ENCODE data around the gene OR52J3.
"Not testable (repeated sequence)": the region's sequence is repeated elsewhere in the genome, so short reads cannot be mapped to it uniquely, and the experiment has no call there.

The OR52J3 gene

GRCh38 chr11:5046754-5047330, 516 bp downstream of the OR52J3 start:
- H3K4me3 ChIP-seq (ENCODE audit: low read depth, low read length), result no peak overlapping the region
- ChIA-PET POLR2A (no interaction called here), CTCF (no interaction called here)
- TF ChIP-seq CTCF (IDR thresholded peaks at IDR 0.05; ENCODE audit: insufficient read depth, low read length, missing control alignments), result no peak
- no peak for DNase-seq (ENCODE audit: low read depth, low spot score)

- POLR2A ChIA-PET; DNase-seq (ENCODE audit: low read depth, low spot score); CTCF ChIA-PET; H3K4me3 ChIP-seq (ENCODE audit: low read depth, low read length): not testable (repeated sequence)
Measured at GRCh38 chr11:5058679-5059078, 12.4 kb downstream of the OR52J3 start.

DNA sequence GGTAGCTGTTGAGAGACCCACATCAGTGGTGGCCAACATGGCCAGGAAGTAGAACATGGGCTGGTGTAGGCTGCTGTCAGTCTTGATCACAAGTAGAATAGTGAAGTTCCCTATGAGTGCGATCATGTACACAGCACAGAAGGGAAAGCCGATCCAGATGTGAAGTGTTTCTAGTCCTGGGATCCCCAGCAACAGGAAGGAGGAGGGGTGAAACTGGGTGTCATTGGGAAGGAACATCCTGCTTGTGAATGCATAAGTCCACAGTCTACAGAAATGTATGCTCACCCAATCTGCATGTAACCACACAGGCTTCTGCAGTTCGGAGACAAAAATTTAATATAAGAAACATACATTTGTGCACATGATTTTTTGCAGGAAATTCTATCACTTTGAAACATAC, 13.1 kb downstream of the OR52J3 start, which contains the start of gene OR52E2:
Gene OR52E2 (minus strand): TSS at position 237 of the 400 bp plus-strand sequence. CDS start 0 bp downstream, at position 237.
- TF ChIP-seq CTCF (IDR thresholded peaks at IDR 0.05; ENCODE audit: insufficient read depth, low read length, missing control alignments), result no peak
- CTCF ChIA-PET, result no interaction called here

GRCh38 chr11:5065027-5065426, 18.7 kb downstream of the OR52J3 start:
- POLR2A ChIA-PET, result no interaction called here
- no peak for DNase-seq (ENCODE audit: low read depth, low spot score)

More for the DNA sequence above, 13.1 kb downstream of the OR52J3 start, which contains the start of gene OR52E2:
- POLR2A ChIA-PET, result no interaction called here
- H3K4me3 ChIP-seq (ENCODE audit: low read depth, low read length), result no peak within 1 kb of the TSS
- no peak for DNase-seq (ENCODE audit: low read depth, low spot score)

DNA sequence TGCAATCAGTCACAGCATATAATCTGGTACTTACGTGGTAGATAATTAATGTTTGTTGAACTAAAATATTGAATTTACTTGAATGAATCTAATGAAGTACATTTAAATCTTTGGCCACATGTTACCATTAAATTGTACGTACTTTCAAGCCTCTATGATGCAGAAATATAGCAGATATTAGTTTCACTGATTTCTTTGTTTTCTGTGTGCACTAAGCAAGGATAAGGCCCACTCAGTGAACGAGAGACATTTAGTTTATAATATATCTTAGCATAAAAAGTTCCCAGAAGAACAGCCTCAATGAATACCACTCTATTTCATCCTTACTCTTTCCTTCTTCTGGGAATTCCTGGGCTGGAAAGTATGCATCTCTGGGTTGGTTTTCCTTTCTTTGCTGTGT, 22.9 kb downstream of the OR52J3 start, which contains the start of gene OR52E1:
Gene OR52E1 (plus strand): TSS at position 301 of the 400 bp plus-strand sequence.
- POLR2A ChIA-PET, result no interaction called here

More at GRCh38 chr11:5065027-5065426, 18.7 kb downstream of the OR52J3 start:
- H3K4me3 ChIP-seq (ENCODE audit: low read depth, low read length), result no peak overlapping the region
- no peak for TF ChIP-seq CTCF (IDR thresholded peaks at IDR 0.05; ENCODE audit: insufficient read depth, low read length, missing control alignments)
- CTCF ChIA-PET, result interaction anchor here (1.6 kb wide), 1 partner anchor 316 kb away, joined by 3 read pairs; no protein-coding TSS in a partner anchor

GRCh38 chr11:5071799-5072198, 25.5 kb downstream of the OR52J3 start:
- CTCF ChIA-PET, result no interaction called here
- no peak for DNase-seq (ENCODE audit: low read depth, low spot score)
- no peak overlapping the region for H3K4me3 ChIP-seq (ENCODE audit: low read depth, low read length)
- TF ChIP-seq CTCF (IDR thresholded peaks at IDR 0.05; ENCODE audit: insufficient read depth, low read length, missing control alignments), result no peak
- POLR2A ChIA-PET, result no interaction called here

More for the DNA sequence above, 22.9 kb downstream of the OR52J3 start, which contains the start of gene OR52E1:
- DNase-seq (ENCODE audit: low read depth, low spot score), result no peak
- no peak within 1 kb of the TSS for H3K4me3 ChIP-seq (ENCODE audit: low read depth, low read length)
- no peak for TF ChIP-seq CTCF (IDR thresholded peaks at IDR 0.05; ENCODE audit: insufficient read depth, low read length, missing control alignments)
- CTCF ChIA-PET, result no interaction called here

DNA sequence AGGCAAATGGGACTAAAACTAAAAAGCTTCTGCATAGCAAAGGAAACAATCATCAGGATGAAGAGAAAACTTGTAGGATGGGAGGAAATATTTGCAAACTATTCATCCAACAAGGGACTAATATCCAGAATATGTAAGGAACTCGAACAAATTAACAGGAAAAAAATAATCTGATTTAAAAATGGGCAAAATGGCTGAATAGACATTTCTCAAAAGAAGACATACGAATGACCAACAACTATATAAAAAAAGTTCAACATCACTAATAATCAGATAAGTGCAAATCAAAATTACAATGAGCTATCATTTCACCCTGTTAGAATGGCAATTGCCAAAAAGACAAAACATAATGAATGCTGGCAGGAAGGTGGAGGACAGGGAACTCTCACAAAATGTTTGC, 35.1 kb downstream of the OR52J3 start:
- DNase-seq (ENCODE audit: low read depth, low spot score), result no peak
- ChIA-PET POLR2A (no interaction called here), CTCF (no interaction called here)
- no peak for TF ChIP-seq CTCF (IDR thresholded peaks at IDR 0.05; ENCODE audit: insufficient read depth, low read length, missing control alignments)
- H3K4me3 ChIP-seq (ENCODE audit: low read depth, low read length), result no peak overlapping the region
